Choroid plexus epithelial cell (primary cell): ENCODE results near the gene C15orf61.

ENCODE experiments used
- DNase-seq: peaks from one replicate; pipeline ENCODE4 v3.0.0-alpha.2; 2010; ENCODE audit warnings: low read depth
- H3K4me3 ChIP-seq: 2 replicates; pipeline ENCODE4 v1.5.1; 2011; ENCODE audit warnings: low read depth, mild to moderate bottlenecking, control low read depth, low read length, moderate library complexity
- TF ChIP-seq, protein P1 (sequence below): conservative IDR thresholded peaks from 2 replicates; pipeline ENCODE4 v1.5.1; 2011; ENCODE audit warnings: low read depth, mild to moderate bottlenecking, control low read depth, inconsistent platforms, low read length, moderate library complexity

C15orf61 gene

GRCh38 chr15:67521029-67521782, at the start of gene C15orf61:
C15orf61 (plus strand) TSS chr15:67521131; CDS start chr15:67521249, 118 bp downstream.
- peak within 1 kb of the TSS; percentile 88 for H3K4me3 ChIP-seq
- DNase-seq = peak; percentile 72
- TF ChIP-seq, protein P1, sequence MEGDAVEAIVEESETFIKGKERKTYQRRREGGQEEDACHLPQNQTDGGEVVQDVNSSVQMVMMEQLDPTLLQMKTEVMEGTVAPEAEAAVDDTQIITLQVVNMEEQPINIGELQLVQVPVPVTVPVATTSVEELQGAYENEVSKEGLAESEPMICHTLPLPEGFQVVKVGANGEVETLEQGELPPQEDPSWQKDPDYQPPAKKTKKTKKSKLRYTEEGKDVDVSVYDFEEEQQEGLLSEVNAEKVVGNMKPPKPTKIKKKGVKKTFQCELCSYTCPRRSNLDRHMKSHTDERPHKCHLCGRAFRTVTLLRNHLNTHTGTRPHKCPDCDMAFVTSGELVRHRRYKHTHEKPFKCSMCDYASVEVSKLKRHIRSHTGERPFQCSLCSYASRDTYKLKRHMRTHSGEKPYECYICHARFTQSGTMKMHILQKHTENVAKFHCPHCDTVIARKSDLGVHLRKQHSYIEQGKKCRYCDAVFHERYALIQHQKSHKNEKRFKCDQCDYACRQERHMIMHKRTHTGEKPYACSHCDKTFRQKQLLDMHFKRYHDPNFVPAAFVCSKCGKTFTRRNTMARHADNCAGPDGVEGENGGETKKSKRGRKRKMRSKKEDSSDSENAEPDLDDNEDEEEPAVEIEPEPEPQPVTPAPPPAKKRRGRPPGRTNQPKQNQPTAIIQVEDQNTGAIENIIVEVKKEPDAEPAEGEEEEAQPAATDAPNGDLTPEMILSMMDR = peak; percentile 8

- H3K4me3 ChIP-seq = no peak overlapping the region
- TF ChIP-seq, protein P1 = no peak
- DNase-seq = peak; percentile 36
These were observed 48.0 kb upstream of the C15orf61 start for GRCh38 chr15:67472957-67473356.

DNA sequence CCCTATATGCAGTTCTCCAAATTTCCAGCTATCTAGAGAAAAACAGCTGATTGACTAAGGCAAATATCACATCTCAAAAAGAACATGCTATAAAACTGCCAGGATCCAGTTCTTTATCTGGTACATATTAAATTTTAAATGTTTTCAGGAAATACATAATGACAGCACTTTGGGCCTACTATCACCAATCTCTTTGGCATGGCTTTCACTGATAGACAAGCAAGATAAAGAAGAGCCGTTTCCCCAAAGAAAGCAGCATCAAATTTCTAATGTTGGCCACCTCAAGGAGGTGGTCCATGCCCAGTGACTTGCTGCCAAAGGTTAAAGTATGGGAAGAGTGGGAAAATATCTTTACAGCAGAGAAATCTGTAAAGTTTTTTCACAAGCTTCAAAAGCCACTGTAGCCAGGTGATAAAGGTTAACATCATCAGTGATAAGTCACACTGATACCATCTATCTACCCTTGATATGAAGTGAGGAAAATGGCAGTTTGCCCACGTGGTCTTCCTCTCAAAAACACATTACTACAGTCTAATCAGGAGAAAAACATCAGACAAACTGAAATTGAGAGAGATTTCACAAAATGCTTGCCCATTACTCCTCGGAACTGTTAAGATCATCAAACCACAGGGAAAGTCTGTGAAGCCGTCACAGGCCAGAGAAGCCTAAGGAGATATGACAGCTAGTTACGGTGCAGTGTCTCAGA, 46.4 kb upstream of the C15orf61 start:
- no peak for DNase-seq
- TF ChIP-seq, protein P1 = no peak
- H3K4me3 ChIP-seq = no peak overlapping the region

DNA sequence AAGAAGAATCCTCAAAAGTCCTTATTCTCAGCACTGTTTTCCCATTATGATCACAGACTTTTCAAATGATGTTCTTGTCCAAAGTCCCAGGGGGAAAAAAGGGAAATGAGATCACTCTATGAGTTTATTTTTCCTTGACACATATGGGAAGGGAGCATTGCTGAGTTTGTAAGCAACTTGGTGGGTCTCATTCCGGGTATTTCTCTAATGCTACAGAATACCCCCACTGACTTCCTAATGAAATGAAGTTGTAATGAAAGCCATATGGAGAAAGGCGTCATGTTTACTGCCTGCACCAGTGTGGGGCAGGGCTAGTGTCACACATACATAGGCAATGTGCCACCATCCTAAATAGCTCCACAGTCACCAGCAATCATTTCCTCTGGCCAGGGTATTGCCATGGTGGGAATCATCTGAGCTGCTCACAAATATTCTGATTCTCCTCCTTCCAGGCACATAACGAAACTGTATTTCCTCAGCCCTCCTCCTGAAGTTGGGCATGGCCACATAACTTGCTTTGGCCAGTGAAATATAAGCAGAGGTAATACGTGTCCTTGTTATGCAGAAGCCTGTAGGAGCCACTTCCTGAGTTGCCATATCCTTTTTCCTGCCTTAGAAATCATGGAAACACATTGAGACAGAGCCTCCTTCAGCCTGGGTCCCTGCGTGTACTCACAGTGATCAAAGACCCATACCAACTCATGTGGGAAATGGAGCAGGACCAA, 41.0 kb upstream of the C15orf61 start:
- peak; percentile 11 for DNase-seq
- H3K4me3 ChIP-seq = no peak overlapping the region
- TF ChIP-seq, protein P1 = no peak

DNA sequence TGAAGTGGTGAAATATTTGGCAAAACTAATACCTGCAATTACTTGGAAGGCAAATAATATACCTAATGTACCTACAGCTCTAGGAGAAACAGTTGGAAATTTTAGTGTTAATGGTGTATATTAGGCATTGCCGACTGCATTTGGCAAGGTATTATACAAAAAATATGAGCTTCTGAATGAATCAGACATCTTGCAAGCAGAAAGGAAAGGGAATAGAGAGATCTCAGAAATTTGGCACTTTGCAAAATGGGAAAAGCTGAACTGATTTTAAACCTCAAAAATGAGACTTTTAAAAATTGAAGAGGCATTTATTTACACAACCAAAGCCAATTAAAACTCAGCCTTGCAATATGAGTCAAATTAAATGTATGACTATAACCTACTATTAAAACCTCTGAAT, 40.2 kb upstream of the C15orf61 start:
- TF ChIP-seq, protein P1 = no peak
- no peak for DNase-seq
- H3K4me3 ChIP-seq = no peak overlapping the region

- no peak for DNase-seq
- no peak overlapping the region for H3K4me3 ChIP-seq
- TF ChIP-seq, protein P1 = no peak
These were observed 39.3 kb upstream of the C15orf61 start for GRCh38 chr15:67481680-67482079.
